ENCODE measurements around the gene KDM6A. TPM values are rescaled to one million over a fixed set of nuclear protein-coding genes. Genes with fewer than 3 reads are reported as not detected.

The KDM6A gene
- total RNA-seq, 2 donors from 2014 or later = 20.8 to 30.7 TPM

GRCh38 chrX:44871931-44872820 is 812 bp upstream of the KDM6A start:
- H3K27ac ChIP-seq = peak overlapping the region; percentile 91 to 99 (median 95)
- DNase-seq (peak; percentile 36 to 67 (median 49)), ATAC-seq (peak; percentile 47)
- intact Hi-C loops (cut with DNase I) = no loop called here
- peak overlapping the region; percentile 45 to 91 for H3K4me3 ChIP-seq
- TF ChIP-seq POLR2A (IDR thresholded peaks at IDR 0.05) = no peak
- no peak for TF ChIP-seq CTCF (IDR thresholded peaks at IDR 0.05)
- H3K36me3 ChIP-seq (replicated peaks in 1 of 2; ENCODE audit: insufficient read depth in 1 of 2, low read depth in 2 of 2) = no peaks in the 10 kb centered on the region
- H3K27me3 ChIP-seq = no peaks in the 10 kb centered on the region
- 0 to 5% methylated on average over 2 to 24 of the region's 60 CpGs for WGBS, 2 donors
- H3K9me3 ChIP-seq = no peaks in the 10 kb centered on the region
- peaks cover 4% of the 10 kb centered on the region for H3K4me1 ChIP-seq

DNA sequence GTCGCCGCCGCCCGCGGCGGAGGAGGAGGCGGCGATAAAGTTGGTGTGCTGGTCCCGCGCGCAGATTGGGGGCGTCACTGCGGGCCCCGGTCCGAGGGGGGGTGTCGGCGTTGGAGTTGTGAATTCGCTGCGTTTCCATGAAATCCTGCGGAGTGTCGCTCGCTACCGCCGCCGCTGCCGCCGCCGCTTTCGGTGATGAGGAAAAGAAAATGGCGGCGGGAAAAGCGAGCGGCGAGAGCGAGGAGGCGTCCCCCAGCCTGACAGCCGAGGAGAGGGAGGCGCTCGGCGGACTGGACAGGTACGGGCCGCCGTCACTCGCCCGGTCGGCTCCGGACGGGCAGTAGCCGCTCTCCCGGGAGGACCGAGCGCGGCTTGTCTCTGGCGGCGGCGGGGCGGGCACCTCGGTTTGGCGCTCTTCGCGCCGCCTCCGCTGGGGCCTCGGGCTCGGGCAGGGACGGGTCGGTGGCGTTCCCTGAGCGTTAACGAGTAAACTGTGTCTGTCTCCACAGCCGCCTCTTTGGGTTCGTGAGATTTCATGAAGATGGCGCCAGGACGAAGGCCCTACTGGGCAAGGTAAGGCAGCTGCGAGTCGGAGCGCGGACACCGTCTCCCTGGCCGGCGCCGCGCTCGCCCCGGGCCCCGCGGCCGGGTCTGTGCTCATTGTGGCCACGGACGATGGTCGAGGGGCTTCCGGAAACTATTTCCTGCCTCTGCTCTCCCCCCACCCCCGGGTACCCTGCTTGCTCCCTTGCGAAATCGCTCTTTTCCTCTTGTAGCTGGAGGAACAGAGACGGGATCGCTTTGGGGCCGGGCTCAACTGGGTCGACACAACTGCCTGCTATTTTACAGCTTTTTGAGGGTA is 658 bp downstream of the KDM6A start:
- ATAC-seq (peak; percentile 25), DNase-seq (peak; percentile 42 to 67 (median 54))
- Histone ChIP-seq H3K4me3 (peak overlapping the region; percentile 63 to 68), H3K9me3 (no peaks in the 10 kb centered on the region), H3K27ac (peak overlapping the region; percentile 93 to 99 (median 95)), H3K36me3 (replicated peaks in 1 of 2; ENCODE audit: insufficient read depth in 1 of 2, low read depth in 2 of 2) (no peaks in the 10 kb centered on the region), H3K27me3 (no peaks in the 10 kb centered on the region), H3K4me1 (peaks cover 4% of the 10 kb centered on the region)
- 1% methylated on average over 34 of the region's 99 CpGs; no CpG with 5 or more reads in 1 of the 2 donors for WGBS, 2 donors
- TF ChIP-seq CTCF (IDR thresholded peaks at IDR 0.05) (no peak), POLR2A (IDR thresholded peaks at IDR 0.05) (peak in 1 of 3 donors; percentile 8)
- intact Hi-C loops (cut with DNase I) = no loop called here

DNA sequence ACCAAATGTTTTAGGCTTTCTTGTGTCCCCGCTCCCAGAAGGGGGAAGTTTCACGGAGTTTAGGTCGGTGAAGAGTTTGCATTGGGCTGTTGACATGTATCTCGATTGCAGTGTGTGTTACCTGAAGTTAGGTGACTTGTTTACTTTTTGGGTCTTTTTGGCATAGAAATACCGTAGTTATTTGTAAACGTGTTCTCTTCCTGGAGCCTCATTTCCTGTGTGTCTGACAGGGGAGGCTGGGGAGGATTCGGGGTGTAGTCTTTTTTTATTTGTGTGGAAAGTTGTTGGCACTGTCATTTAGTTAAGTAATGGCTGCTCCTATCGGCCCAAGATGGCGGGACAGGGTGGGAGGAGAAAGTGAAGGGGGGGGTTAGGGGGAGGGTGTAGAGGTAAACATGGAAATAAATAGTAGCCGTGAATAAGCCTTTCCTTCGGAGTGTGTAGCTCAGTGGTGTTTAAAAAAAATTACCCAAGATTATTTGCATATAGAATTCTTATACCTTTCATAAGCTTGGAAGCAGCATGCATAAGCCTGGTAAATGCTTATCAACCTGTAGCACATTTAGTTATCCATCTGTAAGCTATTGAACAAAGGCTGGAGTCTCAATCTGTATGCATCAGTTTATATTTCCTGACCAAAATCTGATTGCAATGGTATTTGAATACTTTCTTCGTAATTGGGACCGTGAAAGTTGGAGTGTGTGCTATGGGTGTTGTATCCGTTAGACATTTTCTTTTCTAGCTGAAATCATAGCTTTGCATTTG is 1.6 kb downstream of the KDM6A start:
- Histone ChIP-seq H3K4me3 (peak overlapping the region; percentile 63 to 68), H3K27me3 (no peaks in the 10 kb centered on the region), H3K36me3 (replicated peaks in 1 of 2; ENCODE audit: insufficient read depth in 1 of 2, low read depth in 2 of 2) (no peaks in the 10 kb centered on the region), H3K27ac (peak overlapping the region; percentile 93 to 99 (median 95)), H3K9me3 (no peaks in the 10 kb centered on the region), H3K4me1 (peaks cover 4% of the 10 kb centered on the region)
- WGBS, 2 donors = 0 to 1% methylated on average over 11 to 14 of the region's 14 CpGs
- TF ChIP-seq CTCF (IDR thresholded peaks at IDR 0.05) (no peak), POLR2A (IDR thresholded peaks at IDR 0.05) (no peak)
- ATAC-seq = no peak
- intact Hi-C loops (cut with DNase I) = no loop called here
- peak in 3 of 4 donors; percentile 9 to 59 (median 45) for DNase-seq

DNA sequence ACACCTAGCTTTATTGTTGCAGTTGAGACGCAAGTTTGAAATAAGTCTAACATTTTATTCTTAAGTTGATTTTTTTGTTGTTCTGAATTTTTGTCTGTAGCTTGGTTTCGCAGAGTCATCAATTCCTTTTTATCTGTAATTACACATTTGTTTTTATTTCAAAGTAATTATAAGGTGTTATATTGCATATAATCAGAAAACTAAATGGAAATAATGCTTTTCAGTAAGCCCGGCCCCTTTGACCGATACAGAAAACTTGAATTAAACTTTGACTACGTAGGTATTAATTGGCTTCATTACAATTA is 2.1 kb downstream of the KDM6A start:
- ATAC-seq (no peak), DNase-seq (no peak)
- H3K27me3 ChIP-seq = no peaks in the 10 kb centered on the region
- H3K36me3 ChIP-seq (replicated peaks in 1 of 2; ENCODE audit: insufficient read depth in 1 of 2, low read depth in 2 of 2) = no peaks in the 10 kb centered on the region
- intact Hi-C loops (cut with DNase I) = no loop called here
- 1 to 2% methylated on average over 5 of the region's 5 CpGs for WGBS, 2 donors
- H3K4me1 ChIP-seq = peaks cover 4% of the 10 kb centered on the region
- TF ChIP-seq CTCF (IDR thresholded peaks at IDR 0.05) = no peak
- no peak for TF ChIP-seq POLR2A (IDR thresholded peaks at IDR 0.05)
- H3K27ac ChIP-seq = peak overlapping the region in 1 of 4 donors; percentile 99
- no peaks in the 10 kb centered on the region for H3K9me3 ChIP-seq
- peak overlapping the region; percentile 63 to 68 for H3K4me3 ChIP-seq

Data from body of pancreas (tissue), 4 donors.